ENCODE results near the gene SNX10. TPM values are rescaled to one million over a fixed set of nuclear protein-coding genes. Genes with fewer than 3 reads are reported as not detected.

Gene SNX10
- total RNA-seq, 1 experiment from 2014 or later, result 16.2 TPM

DNA sequence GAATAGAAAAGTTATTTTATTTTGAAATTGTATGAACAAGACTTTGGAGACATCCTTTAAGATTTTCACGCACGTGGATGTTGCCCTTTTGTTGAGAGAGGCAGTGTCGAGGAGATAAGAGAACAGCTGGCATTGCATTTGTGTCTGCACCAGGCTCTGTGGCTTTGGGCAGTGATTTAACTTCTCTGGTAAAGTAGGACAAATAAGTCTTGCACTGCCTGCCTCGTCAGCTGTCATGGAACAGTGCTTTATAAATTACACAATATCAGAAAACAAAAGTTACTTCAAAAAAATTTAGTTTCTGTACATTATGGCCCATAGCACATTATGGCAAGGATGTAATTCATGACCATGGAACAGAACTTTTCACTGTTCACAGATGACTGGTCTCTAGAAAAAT, 20.1 kb downstream of the SNX10 start:
- Histone ChIP-seq H3K36me3 (replicated peaks; ENCODE audit: control insufficient read depth, insufficient read depth, low read length) (no peaks in the 10 kb centered on the region), H3K4me3 (ENCODE audit: insufficient read depth, low read depth, low read length) (no peak overlapping the region), H3K27me3 (ENCODE audit: control insufficient read depth, insufficient read depth, low read length) (no peaks in the 10 kb centered on the region)
- DNase-seq, result no peak

DNA sequence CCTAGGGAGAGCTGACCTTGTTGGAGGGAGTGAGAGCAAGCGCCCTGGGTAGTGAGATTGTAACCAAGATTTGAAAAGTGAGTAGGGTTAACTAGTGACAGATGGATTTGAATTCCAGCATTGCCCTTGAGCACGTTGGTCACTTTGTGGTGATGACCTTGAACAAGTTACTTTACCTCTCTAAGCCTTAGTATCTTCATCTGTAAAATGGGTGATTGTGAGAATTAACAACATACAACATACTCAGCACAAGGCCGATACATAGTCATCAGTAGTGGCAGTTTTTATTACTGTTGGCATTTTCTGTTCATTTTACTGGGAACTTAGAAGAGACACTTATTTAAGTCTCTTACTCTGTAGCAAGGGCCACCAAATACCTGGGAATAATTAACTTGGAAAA, 25.5 kb downstream of the SNX10 start:
- no peak overlapping the region for H3K4me3 ChIP-seq (ENCODE audit: insufficient read depth, low read depth, low read length)
- H3K36me3 ChIP-seq (replicated peaks; ENCODE audit: control insufficient read depth, insufficient read depth, low read length), result no peaks in the 10 kb centered on the region
- no peak for DNase-seq
- H3K27me3 ChIP-seq (ENCODE audit: control insufficient read depth, insufficient read depth, low read length), result no peaks in the 10 kb centered on the region

DNA sequence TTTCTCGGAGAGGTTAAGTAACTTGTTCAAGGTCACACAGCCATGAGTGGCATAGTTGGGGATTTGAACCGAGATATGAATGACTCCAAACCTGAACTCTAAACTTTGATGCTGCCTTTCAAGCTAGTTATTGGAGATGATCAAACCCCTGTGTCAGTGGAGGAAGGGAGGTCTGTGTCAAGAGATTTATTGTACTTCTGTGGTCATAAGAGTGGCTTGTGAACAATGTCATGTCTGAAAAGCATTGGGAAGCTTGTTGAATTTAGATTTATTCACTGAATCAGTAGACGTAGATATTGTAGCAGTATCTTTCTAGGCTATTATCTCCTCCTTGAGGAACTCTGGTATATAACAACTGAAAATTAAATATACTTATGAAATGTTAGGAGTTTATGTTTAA, 27.3 kb downstream of the SNX10 start:
- no peak overlapping the region for H3K4me3 ChIP-seq (ENCODE audit: insufficient read depth, low read depth, low read length)
- no peaks in the 10 kb centered on the region for H3K27me3 ChIP-seq (ENCODE audit: control insufficient read depth, insufficient read depth, low read length)
- no peak for DNase-seq
- no peaks in the 10 kb centered on the region for H3K36me3 ChIP-seq (replicated peaks; ENCODE audit: control insufficient read depth, insufficient read depth, low read length)

DNA sequence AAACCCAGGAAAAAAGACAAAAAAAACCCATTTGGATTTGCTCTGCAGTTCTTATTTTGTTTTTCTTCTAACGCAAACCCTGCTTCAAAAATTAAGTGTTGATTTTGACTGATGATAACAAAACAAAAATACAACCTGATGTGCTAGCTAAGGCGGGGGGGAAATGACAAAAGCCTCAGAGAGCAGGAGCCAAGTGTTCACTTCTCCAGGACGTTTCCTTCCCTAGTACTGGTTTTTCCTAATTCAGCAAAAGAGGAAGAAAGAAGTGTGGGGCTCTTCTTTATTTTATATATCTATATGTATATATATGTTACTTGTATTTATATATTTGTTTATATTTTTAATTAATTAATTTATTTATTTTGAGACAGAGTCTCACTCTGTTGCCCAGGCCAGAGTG, 28.0 kb downstream of the SNX10 start:
- Histone ChIP-seq H3K27me3 (ENCODE audit: control insufficient read depth, insufficient read depth, low read length) (no peaks in the 10 kb centered on the region), H3K4me3 (ENCODE audit: insufficient read depth, low read depth, low read length) (no peak overlapping the region), H3K36me3 (replicated peaks; ENCODE audit: control insufficient read depth, insufficient read depth, low read length) (no peaks in the 10 kb centered on the region)
- no peak for DNase-seq

DNA sequence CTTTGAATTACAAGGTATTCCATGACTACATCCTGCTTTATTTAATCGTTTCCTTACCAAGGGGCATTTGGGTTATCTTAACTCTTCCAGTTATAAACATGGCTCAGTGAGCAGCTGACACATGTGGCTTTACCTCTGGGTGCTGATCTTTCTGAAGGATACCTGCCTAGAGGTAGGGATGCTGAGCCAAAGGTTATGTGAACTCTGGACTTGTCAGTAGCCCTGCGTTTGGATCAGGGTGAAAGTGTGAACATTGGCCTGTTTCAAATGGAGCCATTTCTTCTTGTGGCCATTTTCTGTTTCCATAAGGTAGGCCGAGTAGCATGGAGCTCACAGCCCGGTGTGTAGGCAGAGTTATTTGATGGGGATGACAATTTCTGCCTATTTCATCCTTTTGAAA, 29.2 kb downstream of the SNX10 start:
- no peak overlapping the region for H3K4me3 ChIP-seq (ENCODE audit: insufficient read depth, low read depth, low read length)
- H3K36me3 ChIP-seq (replicated peaks; ENCODE audit: control insufficient read depth, insufficient read depth, low read length), result no peaks in the 10 kb centered on the region
- DNase-seq, result no peak
- no peaks in the 10 kb centered on the region for H3K27me3 ChIP-seq (ENCODE audit: control insufficient read depth, insufficient read depth, low read length)

DNA sequence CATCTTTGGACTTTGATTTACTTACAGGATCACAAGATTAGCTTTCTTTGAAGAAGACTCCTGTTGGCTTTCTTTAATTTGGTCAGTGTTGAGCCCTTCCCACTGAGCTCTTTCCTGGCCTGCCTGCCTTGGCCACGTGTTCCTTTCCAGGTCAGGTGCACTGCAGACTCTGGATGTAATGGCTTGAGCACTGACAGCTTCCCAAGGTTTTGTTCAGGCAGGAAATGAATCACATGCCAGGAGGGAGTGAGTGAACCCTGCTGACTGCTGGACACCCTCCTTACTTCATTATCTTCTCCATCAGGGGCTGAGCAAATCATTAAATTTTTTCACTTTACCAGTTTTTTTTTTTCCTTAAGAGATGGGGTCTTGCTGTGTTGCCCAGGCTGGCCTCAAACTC, 29.8 kb downstream of the SNX10 start:
- Histone ChIP-seq H3K4me3 (ENCODE audit: insufficient read depth, low read depth, low read length) (no peak overlapping the region), H3K27me3 (ENCODE audit: control insufficient read depth, insufficient read depth, low read length) (no peaks in the 10 kb centered on the region), H3K36me3 (replicated peaks; ENCODE audit: control insufficient read depth, insufficient read depth, low read length) (no peaks in the 10 kb centered on the region)
- DNase-seq, result no peak

DNA sequence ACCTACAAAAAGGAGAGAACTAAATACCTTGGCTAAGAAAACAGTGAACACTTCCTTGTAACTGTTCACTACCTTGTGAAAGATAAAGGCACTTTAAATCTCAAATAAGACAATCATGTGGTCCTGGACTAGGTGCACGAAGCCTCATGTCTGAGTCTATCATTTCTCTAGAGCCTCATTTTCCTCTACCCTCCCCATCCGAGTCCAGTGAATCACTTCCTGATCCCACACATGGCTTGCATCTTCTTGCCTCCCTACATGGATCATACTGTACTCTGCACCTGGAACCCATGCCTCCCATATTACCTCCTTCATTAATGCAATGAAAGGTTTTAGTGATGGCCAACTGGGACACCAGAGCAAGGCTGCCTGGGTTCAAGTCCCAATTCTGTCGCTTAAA, 34.5 kb downstream of the SNX10 start:
- Histone ChIP-seq H3K4me3 (ENCODE audit: insufficient read depth, low read depth, low read length) (no peak overlapping the region), H3K27me3 (ENCODE audit: control insufficient read depth, insufficient read depth, low read length) (no peaks in the 10 kb centered on the region), H3K36me3 (replicated peaks; ENCODE audit: control insufficient read depth, insufficient read depth, low read length) (no peaks in the 10 kb centered on the region)
- DNase-seq, result no peak

DNA sequence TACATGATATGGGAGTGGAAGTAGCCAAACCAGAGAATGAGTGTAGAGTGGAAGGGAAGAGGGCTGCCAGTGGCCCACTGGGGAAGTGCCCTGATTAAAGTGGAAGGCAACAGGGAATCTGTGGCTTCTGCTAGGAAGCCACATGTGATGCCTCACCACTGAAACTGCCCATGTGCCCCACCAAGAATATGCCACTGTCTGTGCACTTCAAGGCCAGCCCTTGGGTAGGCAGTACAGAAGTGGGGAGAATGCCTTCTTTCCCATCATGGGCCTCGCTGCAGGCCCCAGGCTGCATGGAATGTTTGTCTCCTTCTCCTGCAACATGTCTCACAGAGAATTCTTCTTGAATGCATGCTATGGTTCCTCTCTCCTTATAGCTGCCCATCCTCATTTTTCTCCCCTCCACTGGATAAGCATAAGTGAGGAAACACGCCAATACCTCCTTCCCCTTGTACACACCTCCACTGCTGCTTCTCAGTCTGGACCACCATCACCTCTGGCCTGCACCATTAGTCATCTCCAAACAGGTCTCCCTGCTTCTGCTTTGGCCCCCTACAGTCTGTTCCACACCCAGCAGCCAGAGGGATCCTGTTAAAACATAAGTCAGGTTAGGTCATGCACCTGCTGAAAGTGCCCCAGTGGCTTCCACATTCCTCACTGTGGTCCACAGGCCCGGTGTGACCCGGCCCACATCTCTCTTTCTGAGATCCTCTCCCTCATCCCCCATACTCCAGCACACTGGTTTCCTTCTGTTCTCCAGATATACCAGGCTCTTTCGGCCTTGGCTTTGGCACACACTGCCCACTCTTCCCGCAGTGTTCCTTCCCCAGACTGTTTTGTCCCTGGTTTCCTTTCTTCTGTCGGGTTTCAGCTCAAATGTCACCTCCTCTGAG, 37.1 kb downstream of the SNX10 start:
- no peak for DNase-seq
- Histone ChIP-seq H3K27me3 (ENCODE audit: control insufficient read depth, insufficient read depth, low read length) (no peaks in the 10 kb centered on the region), H3K4me3 (ENCODE audit: insufficient read depth, low read depth, low read length) (no peak overlapping the region)

DNA sequence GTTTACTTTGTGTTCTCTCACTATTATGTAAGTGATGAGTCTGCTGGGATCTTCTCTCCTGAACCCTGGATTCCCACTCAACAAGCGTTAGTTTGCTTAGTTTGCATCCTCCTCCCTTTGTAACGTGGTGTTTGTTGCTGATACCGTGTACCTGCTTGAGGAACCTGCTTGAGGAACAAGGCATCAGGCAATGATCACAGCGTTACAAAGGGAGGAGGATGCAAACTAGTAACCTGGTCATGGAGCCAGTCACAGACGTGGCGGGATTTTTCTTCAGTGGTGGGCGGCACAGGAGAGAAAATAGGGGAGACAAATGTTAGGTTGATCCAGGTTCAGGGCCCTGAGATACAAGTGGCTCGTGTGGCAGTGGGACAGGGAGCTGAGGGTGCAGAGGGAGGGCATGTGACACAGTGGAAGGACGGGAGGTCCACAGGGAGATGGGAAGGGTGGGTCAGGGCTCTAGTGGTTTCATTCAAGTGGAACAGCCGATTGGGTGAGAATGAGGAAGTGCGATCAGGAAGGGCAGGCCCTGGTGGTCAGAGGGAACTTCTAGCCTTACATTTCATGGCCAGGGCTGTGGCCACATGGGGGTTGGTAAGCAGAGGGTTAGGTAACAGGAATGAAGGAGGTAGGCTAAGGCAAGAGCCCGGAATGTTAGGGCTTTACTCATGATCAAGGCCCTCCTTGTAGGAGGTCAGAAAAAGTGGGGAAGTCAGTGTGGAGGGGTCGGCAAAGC, 38.0 kb downstream of the SNX10 start:
- DNase-seq, result no peak
- Histone ChIP-seq H3K27me3 (ENCODE audit: control insufficient read depth, insufficient read depth, low read length) (no peaks in the 10 kb centered on the region), H3K4me3 (ENCODE audit: insufficient read depth, low read depth, low read length) (no peak overlapping the region), H3K36me3 (replicated peaks; ENCODE audit: control insufficient read depth, insufficient read depth, low read length) (no peaks in the 10 kb centered on the region)

More for the DNA sequence above, 37.1 kb downstream of the SNX10 start:
- H3K36me3 ChIP-seq (replicated peaks; ENCODE audit: control insufficient read depth, insufficient read depth, low read length), result no peaks in the 10 kb centered on the region

DNA sequence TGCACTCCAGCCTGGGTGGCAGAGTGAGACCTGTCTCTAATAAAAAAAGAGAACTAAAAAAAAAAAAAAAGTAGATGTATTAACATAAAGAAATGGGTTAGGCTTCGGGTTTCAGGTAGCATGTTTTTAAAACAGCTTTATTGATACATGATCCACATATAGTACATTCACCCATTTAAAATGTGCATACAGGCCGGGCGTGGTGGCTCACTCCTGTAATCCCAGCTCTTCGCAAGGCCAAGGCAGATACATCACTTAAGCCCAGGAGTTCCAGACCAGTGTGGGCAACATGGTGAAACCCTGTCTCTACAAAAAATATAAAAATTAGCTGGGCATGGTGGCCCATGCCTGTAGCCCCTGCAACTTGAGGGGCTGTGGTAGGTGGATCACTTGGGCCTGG, 39.5 kb downstream of the SNX10 start:
- no peak overlapping the region for H3K4me3 ChIP-seq (ENCODE audit: insufficient read depth, low read depth, low read length)
- H3K36me3 ChIP-seq (replicated peaks; ENCODE audit: control insufficient read depth, insufficient read depth, low read length), result no peaks in the 10 kb centered on the region
- DNase-seq, result no peak
- H3K27me3 ChIP-seq (ENCODE audit: control insufficient read depth, insufficient read depth, low read length), result no peaks in the 10 kb centered on the region

DNA sequence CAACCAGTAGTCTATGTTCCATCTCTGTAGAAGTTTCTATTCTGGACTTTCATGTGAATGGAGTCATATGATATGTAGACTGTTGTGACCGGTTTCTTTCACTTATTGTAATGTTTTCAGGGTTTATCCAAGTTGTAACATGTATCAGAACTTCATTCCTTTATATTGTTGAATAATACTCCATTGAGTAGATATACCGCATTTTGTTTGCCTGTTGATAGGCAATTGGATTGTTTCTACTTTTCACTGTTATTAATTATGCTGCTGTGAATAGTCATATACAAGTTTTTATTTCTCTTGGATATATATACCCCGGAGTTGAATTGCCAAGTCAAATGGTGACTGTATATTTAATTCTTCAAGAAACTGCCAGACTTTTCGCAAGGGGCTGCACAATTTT, 40.1 kb downstream of the SNX10 start:
- DNase-seq, result no peak
- no peaks in the 10 kb centered on the region for H3K36me3 ChIP-seq (replicated peaks; ENCODE audit: control insufficient read depth, insufficient read depth, low read length)
- no peak overlapping the region for H3K4me3 ChIP-seq (ENCODE audit: insufficient read depth, low read depth, low read length)
- no peaks in the 10 kb centered on the region for H3K27me3 ChIP-seq (ENCODE audit: control insufficient read depth, insufficient read depth, low read length)

DNA sequence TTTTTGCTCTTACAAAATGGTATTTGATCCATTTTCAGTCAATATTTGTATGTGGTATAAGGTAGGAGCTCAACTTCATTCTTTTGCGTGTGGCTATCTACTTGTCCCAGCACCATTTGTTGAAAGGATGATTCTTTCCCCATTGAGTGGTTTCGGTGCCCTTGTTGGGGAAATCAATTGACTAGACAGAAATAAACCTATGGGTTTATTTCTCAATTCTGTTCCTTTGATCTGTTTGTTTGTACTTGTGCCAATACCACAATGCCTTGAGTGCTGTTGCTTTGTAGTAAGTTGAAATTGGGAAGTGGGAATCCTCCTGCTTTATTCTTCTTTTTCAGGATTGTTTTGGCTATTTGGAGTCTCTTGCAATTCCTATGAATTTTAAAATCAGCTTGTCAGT, 41.0 kb downstream of the SNX10 start:
- no peaks in the 10 kb centered on the region for H3K27me3 ChIP-seq (ENCODE audit: control insufficient read depth, insufficient read depth, low read length)
- no peak overlapping the region for H3K4me3 ChIP-seq (ENCODE audit: insufficient read depth, low read depth, low read length)
- DNase-seq, result no peak
- H3K36me3 ChIP-seq (replicated peaks; ENCODE audit: control insufficient read depth, insufficient read depth, low read length), result no peaks in the 10 kb centered on the region

DNA sequence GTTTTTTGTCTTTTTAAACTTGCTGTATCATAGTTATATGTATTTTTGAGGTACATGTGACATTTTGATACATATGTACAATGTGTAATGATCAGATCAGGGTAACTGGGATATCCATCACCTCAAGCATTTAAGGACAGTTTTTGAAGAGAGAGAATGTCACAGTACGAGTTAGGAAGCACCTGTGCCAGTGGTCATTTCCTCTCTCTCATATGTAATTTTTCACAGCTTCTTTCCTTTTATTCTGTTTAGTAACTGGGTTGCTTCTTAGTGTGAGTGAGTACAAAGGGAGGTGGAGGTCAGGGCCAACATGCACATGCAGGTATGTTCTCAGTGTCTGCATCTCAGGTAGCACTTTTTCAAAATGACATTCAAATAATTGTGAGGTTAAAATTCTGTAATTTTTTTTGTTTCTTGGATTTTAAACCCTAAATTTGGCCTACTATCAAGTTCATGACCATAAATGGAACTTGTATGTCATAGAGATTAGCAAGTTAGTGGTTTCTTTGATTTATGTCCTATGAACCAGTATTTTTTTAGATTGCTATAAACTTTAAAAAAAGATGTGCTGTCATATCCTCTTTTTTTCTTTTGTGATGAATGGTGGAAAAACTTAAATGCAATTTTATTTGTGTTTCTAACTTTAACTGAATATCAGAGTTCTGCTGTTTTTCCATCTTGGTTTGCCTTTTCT, 42.7 kb downstream of the SNX10 start:
- no peaks in the 10 kb centered on the region for H3K27me3 ChIP-seq (ENCODE audit: control insufficient read depth, insufficient read depth, low read length)
- no peak overlapping the region for H3K4me3 ChIP-seq (ENCODE audit: insufficient read depth, low read depth, low read length)
- H3K36me3 ChIP-seq (replicated peaks; ENCODE audit: control insufficient read depth, insufficient read depth, low read length), result no peaks in the 10 kb centered on the region
- DNase-seq, result no peak

DNA sequence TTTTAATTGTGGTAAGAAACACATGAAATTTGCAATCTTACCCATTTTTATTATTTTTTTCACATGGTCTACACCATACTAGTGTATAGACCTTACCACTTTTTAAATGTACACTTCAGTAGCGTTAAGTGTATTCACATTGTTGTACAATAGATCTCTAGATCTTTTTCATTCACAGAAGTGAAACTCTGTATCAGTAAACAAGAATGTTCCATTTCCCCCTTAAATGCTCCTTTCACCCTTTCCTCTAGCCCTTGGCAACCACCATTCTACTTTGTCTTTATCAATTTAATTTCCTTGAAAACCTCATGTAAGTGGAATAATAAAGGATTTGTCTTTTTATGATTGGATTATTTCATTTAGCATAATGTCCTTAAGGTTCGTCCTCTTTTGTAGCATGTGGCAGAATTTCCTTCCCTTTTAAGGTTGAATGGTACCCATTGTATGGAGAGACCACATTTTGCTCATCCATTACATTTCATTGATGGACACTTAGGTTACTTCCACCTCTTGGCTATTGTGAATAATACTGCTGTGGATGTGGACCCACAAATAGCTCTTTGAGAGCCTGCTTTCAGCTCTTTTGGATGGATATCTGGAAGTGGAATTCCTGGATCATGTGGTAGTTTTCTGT, 45.7 kb downstream of the SNX10 start:
- no peaks in the 10 kb centered on the region for H3K36me3 ChIP-seq (replicated peaks; ENCODE audit: control insufficient read depth, insufficient read depth, low read length)
- H3K27me3 ChIP-seq (ENCODE audit: control insufficient read depth, insufficient read depth, low read length), result no peaks in the 10 kb centered on the region
- no peak for DNase-seq
- H3K4me3 ChIP-seq (ENCODE audit: insufficient read depth, low read depth, low read length), result no peak overlapping the region

All from H7 (cell line).